Upper lobe of left lung (tissue), 4 donors: Measurements from ENCODE around the gene PDE7B.

Source experiments
- EP300 ChIP-seq, 4 donors: sonication (generic); formaldehyde crosslinking; IDR thresholded peaks; one replicate each; pipeline ENCODE4 v1.5.1; 2017; ENCODE audit warnings: antibody characterized with exemption in 4 of 4, control low read depth in 2 of 4
- POLR2A ChIP-seq, 4 donors: fragments of 450-650 bp; IDR thresholded peaks; one replicate each; pipeline ENCODE4 v1.5.1; 2016 to 2017; ENCODE audit warnings: antibody characterized with exemption in 4 of 4, mild to moderate bottlenecking in 2 of 4
- TF ChIP-seq, protein P1 (sequence below), 6 experiments: fragments of 450-650 bp in 4 of 6; fragments of 200-600 bp in 2 of 6; sonication (generic) in 2 of 6; IDR thresholded peaks; one replicate each; pipeline ENCODE4 v1.5.1; 2016 to 2019; ENCODE audit warnings: antibody characterized with exemption in 6 of 6

DNA sequence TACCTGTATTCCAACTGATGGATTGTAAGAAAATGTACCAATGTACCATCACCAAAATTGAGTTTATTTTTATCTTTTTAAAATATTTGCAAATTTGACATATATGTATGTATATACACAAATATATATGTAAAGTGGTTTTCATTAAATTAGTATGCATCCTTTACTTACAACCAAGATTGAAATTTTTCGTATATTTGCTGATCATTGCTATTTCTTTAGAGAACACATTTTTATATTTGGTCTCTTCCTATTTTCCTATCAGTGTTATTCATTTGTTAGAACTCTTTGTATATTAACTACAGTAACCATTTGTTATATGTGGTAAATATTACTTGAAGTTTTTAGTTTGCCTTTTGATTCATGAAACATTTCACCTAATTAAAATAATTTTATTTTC, 324.4 kb downstream of the PDE7B start:
- TF ChIP-seq, protein P1, sequence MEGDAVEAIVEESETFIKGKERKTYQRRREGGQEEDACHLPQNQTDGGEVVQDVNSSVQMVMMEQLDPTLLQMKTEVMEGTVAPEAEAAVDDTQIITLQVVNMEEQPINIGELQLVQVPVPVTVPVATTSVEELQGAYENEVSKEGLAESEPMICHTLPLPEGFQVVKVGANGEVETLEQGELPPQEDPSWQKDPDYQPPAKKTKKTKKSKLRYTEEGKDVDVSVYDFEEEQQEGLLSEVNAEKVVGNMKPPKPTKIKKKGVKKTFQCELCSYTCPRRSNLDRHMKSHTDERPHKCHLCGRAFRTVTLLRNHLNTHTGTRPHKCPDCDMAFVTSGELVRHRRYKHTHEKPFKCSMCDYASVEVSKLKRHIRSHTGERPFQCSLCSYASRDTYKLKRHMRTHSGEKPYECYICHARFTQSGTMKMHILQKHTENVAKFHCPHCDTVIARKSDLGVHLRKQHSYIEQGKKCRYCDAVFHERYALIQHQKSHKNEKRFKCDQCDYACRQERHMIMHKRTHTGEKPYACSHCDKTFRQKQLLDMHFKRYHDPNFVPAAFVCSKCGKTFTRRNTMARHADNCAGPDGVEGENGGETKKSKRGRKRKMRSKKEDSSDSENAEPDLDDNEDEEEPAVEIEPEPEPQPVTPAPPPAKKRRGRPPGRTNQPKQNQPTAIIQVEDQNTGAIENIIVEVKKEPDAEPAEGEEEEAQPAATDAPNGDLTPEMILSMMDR (IDR thresholded peaks at IDR 0.05) = no peak
- no peak for TF ChIP-seq EP300 (IDR thresholded peaks at IDR 0.05)
- no peak for TF ChIP-seq POLR2A (IDR thresholded peaks at IDR 0.05)
